Muscle of back (tissue), 11 donors: ENCODE results near the gene PTAFR. TPM values are rescaled to one million over a fixed set of nuclear protein-coding genes. Genes with fewer than 3 reads are reported as not detected.

Experiments
- DNase-seq, 3 donors: peaks; one replicate each; pipeline versions ENCODE4 v3.0.0 to v3.0.0-alpha.2; 2013
- polyA plus RNA-seq, 10 donors: library from polyadenylated mRNA; unstranded; fragments of 120-200 nt; gene quantifications; one replicate each; pipeline ENCODE4 v1.2.1, GENCODE V29; 2013; ENCODE audit not compliant: insufficient read length in 10 of 10

Gene PTAFR
- polyA plus RNA-seq, 10 donors = 1.5 to 2.6 (median 2.0) TPM

- DNase-seq = no peak
Observed at GRCh38 chr1:28122183-28122582, 54.3 kb downstream of the PTAFR start.

- DNase-seq = no peak
Observed at GRCh38 chr1:28119556-28119955, 56.9 kb downstream of the PTAFR start.

- no peak for DNase-seq
Observed at GRCh38 chr1:28118640-28119307, 57.7 kb downstream of the PTAFR start.

- no peak for DNase-seq
Observed at GRCh38 chr1:28115267-28115666, 61.2 kb downstream of the PTAFR start.

DNA sequence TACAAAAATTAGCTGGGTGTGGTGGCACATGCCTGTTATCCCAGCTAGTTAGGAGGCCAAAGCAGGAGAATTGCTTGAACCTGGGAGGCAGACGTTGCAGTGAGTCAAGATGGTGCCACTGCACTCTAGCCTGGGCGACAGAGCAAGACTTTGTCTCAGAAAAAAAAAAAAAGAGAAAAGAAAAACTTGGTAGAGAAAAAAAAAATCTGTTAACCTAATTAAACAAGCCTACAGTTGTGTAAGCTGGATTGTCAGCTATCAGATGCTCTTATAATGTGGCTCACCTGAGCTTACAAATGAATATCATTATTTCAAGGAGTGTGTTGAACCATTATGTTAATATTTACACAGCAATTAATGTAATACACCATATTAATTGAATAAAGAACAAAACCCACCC is 61.6 kb downstream of the PTAFR start:
- no peak for DNase-seq

- no peak for DNase-seq
Observed at GRCh38 chr1:28113242-28113572, 63.3 kb downstream of the PTAFR start.

- no peak for DNase-seq
Observed at GRCh38 chr1:28112388-28113241, 63.9 kb downstream of the PTAFR start.

DNA sequence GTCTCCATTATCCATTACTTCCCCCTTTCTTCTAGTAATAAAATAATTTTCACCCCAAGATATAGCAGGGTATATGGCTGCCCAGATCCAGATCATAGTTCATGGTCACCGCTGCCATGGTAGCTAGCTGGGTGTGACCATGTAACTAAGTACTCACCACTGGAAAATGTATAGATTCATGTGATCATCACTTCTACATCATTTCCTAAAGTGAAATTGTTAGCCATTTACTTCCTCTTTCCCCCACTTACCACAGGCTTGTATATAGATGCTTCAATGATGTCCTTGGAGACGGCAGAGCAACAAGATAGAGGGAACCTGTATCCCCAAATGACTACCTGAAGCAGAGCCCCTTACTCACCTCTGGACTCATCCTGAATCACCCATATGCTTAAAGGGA is 65.3 kb downstream of the PTAFR start:
- peak in 1 of 3 donors; percentile 31 for DNase-seq

- no peak for DNase-seq
Observed at GRCh38 chr1:28110555-28110954, 65.9 kb downstream of the PTAFR start.

- no peak for DNase-seq
Observed at GRCh38 chr1:28109639-28110038, 66.9 kb downstream of the PTAFR start.

DNA sequence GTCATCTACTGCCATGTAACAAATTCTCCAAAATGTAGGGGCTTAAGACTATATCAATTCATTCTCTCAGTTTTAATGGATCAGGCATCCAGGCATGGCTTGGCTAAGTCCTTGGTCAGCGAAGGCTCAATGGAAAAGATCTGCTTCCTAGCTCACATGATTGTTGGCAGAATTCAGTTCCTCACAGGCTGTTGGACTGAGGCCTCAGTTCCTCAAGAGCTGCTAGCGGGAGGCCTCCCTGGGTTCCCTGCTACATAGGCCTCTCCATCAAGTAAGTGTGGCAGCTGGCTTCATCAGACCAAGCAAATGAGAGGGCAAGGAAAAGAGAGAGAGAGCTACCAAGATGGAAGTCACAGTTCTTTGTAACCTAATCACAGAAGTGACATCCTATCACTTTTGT is 68.5 kb downstream of the PTAFR start:
- DNase-seq = no peak

DNA sequence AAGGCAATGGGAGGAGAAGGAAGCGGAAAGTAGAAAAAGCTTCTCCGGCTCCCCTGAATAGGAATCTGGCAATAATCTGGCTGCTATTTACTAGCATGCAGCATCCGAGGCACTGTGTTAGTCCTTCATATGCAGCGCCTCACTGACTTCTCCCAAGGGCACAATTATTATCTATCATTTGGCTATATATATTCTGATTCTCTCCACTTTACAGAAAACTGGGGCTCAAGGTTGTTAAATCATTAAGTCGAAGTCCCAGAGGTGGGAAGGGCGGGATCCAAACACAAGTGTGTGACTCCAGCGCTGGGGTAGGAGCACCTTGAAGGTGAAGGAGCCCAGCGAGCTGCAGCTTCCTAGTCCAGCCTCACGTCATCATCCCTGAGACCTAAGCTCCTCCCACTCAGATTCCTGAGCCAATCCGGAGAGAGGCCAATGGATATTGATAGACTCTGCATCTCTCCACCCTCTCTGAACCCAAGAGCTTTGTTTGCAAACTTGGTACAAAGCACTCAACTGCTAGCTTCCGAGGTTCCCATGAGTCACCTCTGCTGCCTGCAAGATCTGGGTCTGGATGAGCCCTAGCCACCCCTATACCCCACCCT is 71.5 kb downstream of the PTAFR start:
- DNase-seq = no peak

- no peak for DNase-seq
Observed at GRCh38 chr1:28102189-28102588, 74.3 kb downstream of the PTAFR start.

DNA sequence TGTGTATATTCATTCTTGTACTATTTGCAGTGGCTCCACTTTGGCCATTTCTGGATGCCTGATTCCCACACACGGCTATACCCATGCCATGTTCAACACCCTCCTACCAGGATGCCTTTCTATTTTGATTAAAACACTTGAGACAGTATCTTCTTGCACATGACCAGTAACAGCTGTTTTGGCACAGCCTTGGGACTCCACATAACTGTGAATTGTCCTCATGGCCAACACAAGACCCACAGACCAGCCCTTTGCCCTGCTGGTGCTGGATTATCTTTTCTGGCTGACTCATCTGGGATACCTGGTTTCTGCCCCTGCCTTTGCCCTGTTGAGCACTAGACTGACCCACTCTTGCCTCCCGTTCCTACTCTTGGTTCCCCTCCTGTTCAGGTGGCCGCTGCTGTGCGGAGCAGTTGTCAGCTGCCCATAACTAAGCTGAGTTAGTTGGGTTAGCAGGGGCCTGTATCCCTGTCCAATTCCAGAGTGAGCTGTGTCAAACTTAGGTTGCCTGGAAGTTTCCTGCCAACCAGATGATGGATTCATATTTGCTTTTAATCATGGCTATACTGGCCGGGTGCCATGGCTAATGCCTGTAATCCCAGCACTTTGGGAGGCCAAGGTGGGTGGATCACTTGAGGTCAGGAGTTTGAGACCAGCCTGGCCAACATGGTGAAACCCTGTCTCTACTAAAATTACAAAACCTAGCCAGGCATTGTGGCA is 77.3 kb downstream of the PTAFR start:
- peak in 1 of 3 donors; percentile 54 for DNase-seq

Other genes starting within 250 kb of the PTAFR start
- gene SMPDL3B, start 241.7 kb downstream of the PTAFR start, polyA plus RNA-seq = under 1 TPM in 5 of 10 donors, not detected in 5; 0.15 to 0.48 (median 0.31) TPM
- 1 to 10 TPM; 5.9 to 8.4 (median 6.8) TPM for gene XKR8, start 216.7 kb downstream of the PTAFR start, polyA plus RNA-seq
- 10 to 100 TPM; 13.1 to 23.1 (median 17.5) TPM for gene EYA3, start 88.1 kb downstream of the PTAFR start, polyA plus RNA-seq
- 10 to 100 TPM; 76.1 to 98.4 (median 83.6) TPM for gene DNAJC8, start 56.3 kb upstream of the PTAFR start, polyA plus RNA-seq
- gene ATP5IF1, start 59.4 kb upstream of the PTAFR start, polyA plus RNA-seq = 100 to 1,000 TPM in 2 of 10 donors, 10 to 100 TPM in 8; 69.0 to 104 (median 76.6) TPM
- gene SESN2, start 82.8 kb upstream of the PTAFR start, polyA plus RNA-seq = 1 to 10 TPM; 2.3 to 4.3 (median 3.5) TPM
- gene MED18, start 152.3 kb upstream of the PTAFR start, polyA plus RNA-seq = 10 to 100 TPM; 11.0 to 15.9 (median 12.9) TPM
- 10 to 100 TPM; 22.1 to 35.7 (median 27.7) TPM for gene PHACTR4, start 193.1 kb upstream of the PTAFR start, polyA plus RNA-seq